Endothelial cell of umbilical vein (primary cell): Measurements from ENCODE around the gene PLCB4. TPM values are rescaled to one million over a fixed set of nuclear protein-coding genes. Genes with fewer than 3 reads are reported as not detected.

Source experiments
- BruUV-seq: library from RNA; stranded (reverse); fragments of 400-500 nt; replicated peaks from 2 replicates; lab custom pipeline; 2021; lab: Mats Ljungman, UMichigan
- CTCF ChIA-PET: fragments of 300-600, 350-600 bp; sonication (Branson Sonifier 250); formaldehyde crosslinking; loops from one replicate; lab custom pipeline; 2021; ENCODE audit warnings: antibody characterized with exemption, inconsistent platforms; lab: Charles Lee
- POLR2A ChIA-PET: fragments of 300-600, 350-600 bp; sonication (Branson Sonifier 250); formaldehyde crosslinking; loops from one replicate; lab custom pipeline; 2021; ENCODE audit warnings: antibody characterized with exemption, inconsistent platforms; lab: Charles Lee
- DNase-seq: peaks from one replicate; pipeline ENCODE4 v3.0.0-alpha.2; 2011; ENCODE audit warnings: low read depth, low spot score
- FAIRE-seq: peaks from 2 replicates; lab custom pipeline; 2011; peaks lifted over from hg19 to GRCh38; lab: Jason Lieb, UNC
- H2AFZ ChIP-seq: 2 replicates; pipeline ENCODE4 v1.6.0; 2012; ENCODE audit warnings: low read depth, low read length, control low read depth, inconsistent platforms
- H3K27ac ChIP-seq: 2 replicates; pipeline ENCODE4 v1.5.1; 2011; ENCODE audit warnings: low read depth, mild to moderate bottlenecking, control low read depth, low read length, moderate library complexity; ENCODE audit not compliant: insufficient read depth
- H3K27me3 ChIP-seq, 2 experiments: 2 replicates each; pipeline versions ENCODE4 v1.6.0 to v1.6.1; 2011; ENCODE audit warnings: low read length in 2 of 2, mixed read lengths in 1 of 2; ENCODE audit not compliant: control insufficient read depth in 2 of 2, insufficient read depth in 2 of 2
- H3K36me3 ChIP-seq, 2 experiments: 2 replicates in 1 of 2; 3 replicates in 1 of 2; pipeline ENCODE4 v1.5.1; 2011; ENCODE audit warnings: low read length in 2 of 2, mild to moderate bottlenecking in 1 of 2, moderate library complexity in 1 of 2; ENCODE audit not compliant: control insufficient read depth in 2 of 2, insufficient read depth in 2 of 2; ENCODE audit errors: extremely low read depth in 1 of 2
- H3K4me1 ChIP-seq: 3 replicates; pipeline ENCODE4 v1.5.1; 2011; ENCODE audit warnings: mild to moderate bottlenecking, low read length; ENCODE audit not compliant: control insufficient read depth, insufficient read depth; ENCODE audit errors: extremely low read depth
- H3K4me2 ChIP-seq: 2 replicates; pipeline ENCODE4 v1.6.1; 2011; ENCODE audit warnings: low read length, control low read depth, mixed read lengths; ENCODE audit not compliant: insufficient read depth
- H3K4me3 ChIP-seq, 3 experiments: fragments of 200-600 bp in 1 of 3; sonication (generic), shearing (Covaris generic) in 1 of 3; replicated peaks in 1 of 3; 2 replicates each; pipeline ENCODE4 v1.5.1; 2011 to 2016; ENCODE audit warnings: control low read depth in 3 of 3, low read length in 3 of 3, mild to moderate bottlenecking in 2 of 3, inconsistent platforms in 1 of 3, low read depth in 1 of 3, moderate library complexity in 1 of 3; ENCODE audit not compliant: insufficient read depth in 1 of 3
- H3K79me2 ChIP-seq: 2 replicates; pipeline ENCODE4 v1.6.0; 2012; ENCODE audit warnings: low read length, inconsistent platforms; ENCODE audit not compliant: control insufficient read depth, insufficient read depth
- H3K9ac ChIP-seq: replicated peaks from 2 replicates; pipeline ENCODE3; 2011; ENCODE audit warnings: low read length, control low read depth; ENCODE audit not compliant: insufficient read depth; ENCODE audit errors: extremely low read depth
- H3K9me1 ChIP-seq: replicated peaks from 3 replicates; pipeline ENCODE4 v1.6.0; 2011; ENCODE audit warnings: mild to moderate bottlenecking, low read length; ENCODE audit not compliant: control insufficient read depth, insufficient read depth; ENCODE audit errors: extremely low read depth
- H3K9me3 ChIP-seq: replicated peaks from 2 replicates; pipeline ENCODE4 v1.5.1; 2012; ENCODE audit warnings: low read length, inconsistent platforms; ENCODE audit not compliant: control insufficient read depth, insufficient read depth
- H4K20me1 ChIP-seq: replicated peaks from 2 replicates; pipeline ENCODE3; 2011; ENCODE audit warnings: mild to moderate bottlenecking, low read length; ENCODE audit not compliant: control insufficient read depth, insufficient read depth; ENCODE audit errors: extremely low read depth
- CTCF ChIP-seq, 2 donors: IDR thresholded peaks; 1 replicate in 1 of 2; 2 replicates in 1 of 2; pipeline ENCODE4 v1.5.1; 2011; ENCODE audit warnings: low read length in 2 of 2, mild to moderate bottlenecking in 2 of 2, moderate library complexity in 2 of 2, control low read depth in 1 of 2, inconsistent platforms in 1 of 2, low read depth in 1 of 2; ENCODE audit not compliant: insufficient read depth in 1 of 2; ENCODE audit errors: extremely low read depth in 1 of 2
- EZH2 ChIP-seq: IDR thresholded peaks from 2 replicates; pipeline ENCODE4 v1.6.1; 2012; ENCODE audit warnings: borderline replicate concordance, low read depth, mild to moderate bottlenecking, moderate library complexity, low read length, inconsistent platforms; ENCODE audit not compliant: severe bottlenecking
- FOS ChIP-seq: IDR thresholded peaks from 2 replicates; pipeline ENCODE4 v1.6.1; 2011; ENCODE audit warnings: mild to moderate bottlenecking, low read length, moderate library complexity, borderline replicate concordance; ENCODE audit not compliant: insufficient read depth
- GATA2 ChIP-seq: IDR thresholded peaks from 2 replicates; pipeline ENCODE4 v1.7.0; 2011; ENCODE audit warnings: low read depth, mild to moderate bottlenecking, moderate library complexity, mixed read lengths, low read length; ENCODE audit not compliant: insufficient read length, insufficient read depth
- JUN ChIP-seq: IDR thresholded peaks from 2 replicates; pipeline ENCODE4 v1.6.1; 2011; ENCODE audit warnings: borderline replicate concordance, low read depth; ENCODE audit not compliant: insufficient read length, insufficient read depth
- MYC ChIP-seq: IDR thresholded peaks from one replicate; pipeline ENCODE4 v1.6.1; 2011; ENCODE audit warnings: mild to moderate bottlenecking, low read depth, low read length
- POLR2A ChIP-seq: IDR thresholded peaks from 2 replicates; pipeline ENCODE4 v1.6.1; 2012; ENCODE audit warnings: low read depth, mild to moderate bottlenecking, control low read depth, low read length
- POLR2AphosphoS5 ChIP-seq: IDR thresholded peaks from 2 replicates; pipeline ENCODE4 v1.6.1; 2012; ENCODE audit warnings: low read depth, mild to moderate bottlenecking, control low read depth, low read length, moderate library complexity; ENCODE audit not compliant: insufficient read depth
- dilution Hi-C: fragments of 300-500 bp; cut with MboI; formaldehyde crosslinking; loops from one replicate; pipeline ENCODE4 v1.15.0; 2019; ENCODE audit warnings: low sequenced_read_pairs; ENCODE audit not compliant: extremely low pct_ligation_motif_present
- intact Hi-C: fragments of 100-400 bp; cut with micrococcal nuclease; formaldehyde crosslinking; loops from one replicate; pipeline ENCODE4 v1.10.0; 2022
- polyA plus RNA-seq, 4 experiments: library from polyadenylated mRNA; depleted of rRNA in 3 of 4; stranded (reverse) in 3 of 4; unstranded in 1 of 4; fragments of >200 nt; gene quantifications; 2 replicates each; pipeline versions ENCODE4 v1.2.1 to v1.2.3, GENCODE V29; 2011 to 2012; ENCODE audit warnings: missing spikeins in 1 of 4
- total RNA-seq: library from RNA; stranded (reverse); gene quantifications from 2 replicates; pipeline ENCODE4 v1.2.3, GENCODE V29; 2021
- TF ChIP-seq, protein P1 (sequence below): IDR thresholded peaks from 2 replicates; pipeline ENCODE4 v1.6.1; 2011; ENCODE audit not compliant: insufficient read depth, insufficient read length

The PLCB4 gene
- total and polyA plus RNA-seq, 2 donors (not counting 3 experiments of a cell fraction or from before 2014, with no cell fraction given): 0.37 to 1.7 TPM

DNA sequence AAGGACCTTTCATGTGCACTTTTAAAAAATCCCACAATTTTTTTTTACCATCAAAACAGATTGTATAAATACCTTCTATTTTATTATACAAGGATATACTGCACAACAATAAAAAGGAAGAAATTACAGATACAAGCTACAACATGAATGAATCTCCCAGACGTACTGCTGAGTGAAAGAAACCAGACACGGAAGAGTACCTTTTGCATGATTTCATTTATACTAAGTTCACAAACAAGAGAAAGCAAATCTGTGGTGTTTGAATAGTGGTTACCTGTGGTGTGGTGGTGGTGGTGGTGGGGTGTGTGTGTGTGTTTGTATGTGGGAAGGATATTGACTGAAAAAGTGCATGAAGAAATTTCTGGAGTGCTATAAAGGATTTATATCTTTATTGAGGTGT, 6.8 kb upstream of the PLCB4 start:
- Histone ChIP-seq H3K4me3 (no peak overlapping the region), H3K79me2 (no peaks in the 10 kb centered on the region), H3K27me3 (no peaks in the 10 kb centered on the region), H3K4me2 (no peak overlapping the region), H3K9ac (no peak overlapping the region), H3K27ac (no peak overlapping the region), H3K4me1 (no peaks in the 10 kb centered on the region), H2AFZ (no peak overlapping the region), H3K36me3 (no peaks in the 10 kb centered on the region), H3K9me3 (no peaks in the 10 kb centered on the region), H4K20me1 (no peaks in the 10 kb centered on the region), H3K9me1 (no peaks in the 10 kb centered on the region)
- POLR2A ChIA-PET: no interaction called here
- no peak for DNase-seq
- TF ChIP-seq POLR2AphosphoS5 (no peak), CTCF (IDR thresholded peaks at IDR 0.05; ENCODE audit: extremely low read depth in 1 of 2, insufficient read depth in 1 of 2, low read depth in 1 of 2, low read length in 2 of 2) (no peak), JUN (no peak), EZH2 (no peak), FOS (no peak), MYC (no peak), GATA2 (no peak), POLR2A (no peak)
- TF ChIP-seq, protein P1, sequence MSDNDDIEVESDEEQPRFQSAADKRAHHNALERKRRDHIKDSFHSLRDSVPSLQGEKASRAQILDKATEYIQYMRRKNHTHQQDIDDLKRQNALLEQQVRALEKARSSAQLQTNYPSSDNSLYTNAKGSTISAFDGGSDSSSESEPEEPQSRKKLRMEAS: no peak
- dilution Hi-C loops (no loop called here), intact Hi-C loops (loop anchor here (10.0 kb wide), 1 partner anchor 267 kb away; no protein-coding TSS in a partner anchor)
- no TSS peak for BruUV-seq
- CTCF ChIA-PET: interaction anchor here (1.5 to 1.6 kb wide), 2 partner anchors 9 to 17 kb away, joined by 3 to 5 read pairs; no protein-coding TSS in a partner anchor
- no peak for FAIRE-seq
